ENCODE data around the gene MEGF9. TPM values are rescaled to one million over a fixed set of nuclear protein-coding genes. Genes with fewer than 3 reads are reported as not detected.
A peak's percentile ranks its signal among the peaks of the same experiment; 100 is the strongest.
"Not testable (repeated sequence)": the region's sequence is repeated elsewhere in the genome, so short reads cannot be mapped to it uniquely, and the experiment has no call there.

MEGF9 gene
- total and polyA plus RNA-seq, 8 donors, result 1.7 to 11.0 (median 5.0) TPM

- FAIRE-seq (no peak), DNase-seq (no peak), ATAC-seq (peak in 2 of 4 donors; percentile 26 to 67)
- Histone ChIP-seq H3K36me3 (no peaks in the 10 kb centered on the region), H3K27ac (no peak overlapping the region), H3K4me3 (no peak overlapping the region), H3K4me1 (peaks cover 0 to 7% (median 0%) of the 10 kb centered on the region in 3 donors), H3K27me3 (no peaks in the 10 kb centered on the region), H3K9me3 (no peaks in the 10 kb centered on the region)
- TF ChIP-seq CTCF (IDR thresholded peaks at IDR 0.05), result no peak
- intact Hi-C loops (cut with DNase I), result no loop called here
- WGBS, 2 donors, result 67 to 73% methylated on average over 2 of the region's 2 CpGs
Measured at GRCh38 chr9:120640380-120640779, 73.9 kb downstream of the MEGF9 start.

- Histone ChIP-seq H3K36me3 (no peaks in the 10 kb centered on the region), H3K27me3 (no peaks in the 10 kb centered on the region), H3K9me3 (no peaks in the 10 kb centered on the region), H3K27ac (no peak overlapping the region), H3K4me1 (peaks cover 0 to 7% (median 0%) of the 10 kb centered on the region in 3 donors), H3K4me3 (no peak overlapping the region)
- no peak for DNase-seq
- intact Hi-C loops (cut with DNase I), result no loop called here
- no peak for TF ChIP-seq CTCF (IDR thresholded peaks at IDR 0.05)
- no peak for ATAC-seq
- WGBS, 2 donors, result 87 to 95% methylated on average over 5 of the region's 5 CpGs
- FAIRE-seq, result no peak
Measured at GRCh38 chr9:120637919-120638318, 76.4 kb downstream of the MEGF9 start.

GRCh38 chr9:120636194-120636957 is 77.9 kb downstream of the MEGF9 start:
- FAIRE-seq (no peak), ATAC-seq (no peak)
- H3K9me3 ChIP-seq, result no peaks in the 10 kb centered on the region

GRCh38 chr9:120635011-120635410 is 79.3 kb downstream of the MEGF9 start:
- H3K4me1 ChIP-seq, result peaks cover 0 to 1% (median 0%) of the 10 kb centered on the region in 3 donors
- no peak overlapping the region for H3K27ac ChIP-seq
- ATAC-seq (no peak), DNase-seq (no peak), FAIRE-seq (no peak)
- no peaks in the 10 kb centered on the region for H3K27me3 ChIP-seq
- intact Hi-C loops (cut with DNase I), result no loop called here
- no peaks in the 10 kb centered on the region for H3K9me3 ChIP-seq
- TF ChIP-seq CTCF (IDR thresholded peaks at IDR 0.05), result no peak
- no peak overlapping the region for H3K4me3 ChIP-seq
- 98 to 100% methylated on average over 1 of the region's 1 CpG for WGBS, 2 donors
- no peaks in the 10 kb centered on the region for H3K36me3 ChIP-seq

More at GRCh38 chr9:120636194-120636957, 77.9 kb downstream of the MEGF9 start:
- TF ChIP-seq CTCF (IDR thresholded peaks at IDR 0.05), result no peak
- no peak overlapping the region for H3K27ac ChIP-seq
- 95% methylated on average over 21 to 25 of the region's 25 CpGs for WGBS, 2 donors
- peak in 1 of 6 donors; percentile 27 for DNase-seq
- H3K4me3 ChIP-seq, result no peak overlapping the region
- no peaks in the 10 kb centered on the region for H3K27me3 ChIP-seq
- peaks cover 0 to 7% (median 0%) of the 10 kb centered on the region in 3 donors for H3K4me1 ChIP-seq
- H3K36me3 ChIP-seq, result no peaks in the 10 kb centered on the region
- intact Hi-C loops (cut with DNase I), result no loop called here

- Histone ChIP-seq H3K4me1 (peaks cover 18 to 19% (median 19%) of the 10 kb centered on the region in 3 donors), H3K9me3 (no peaks in the 10 kb centered on the region), H3K36me3 (no peaks in the 10 kb centered on the region), H3K27ac (no peak overlapping the region), H3K4me3 (no peak overlapping the region), H3K27me3 (no peaks in the 10 kb centered on the region)
- no peak for ATAC-seq
- DNase-seq, result no peak
- FAIRE-seq, result no peak
- TF ChIP-seq CTCF (IDR thresholded peaks at IDR 0.05), result no peak
- intact Hi-C loops (cut with DNase I), result no loop called here
Measured at GRCh38 chr9:120630333-120630732, 83.9 kb downstream of the MEGF9 start.

GRCh38 chr9:120628925-120629497 is 85.3 kb downstream of the MEGF9 start:
- DNase-seq (peak in 1 of 6 donors; percentile 32), ATAC-seq (peak; percentile 63 to 72 (median 64))
- not testable (repeated sequence) for FAIRE-seq, H3K9me3 ChIP-seq, H3K27me3 ChIP-seq, H3K36me3 ChIP-seq, H3K4me3 ChIP-seq
- Histone ChIP-seq H3K27ac (peak overlapping the region in 1 of 4 donors; percentile 20), H3K4me1 (peaks cover 18 to 19% (median 19%) of the 10 kb centered on the region in 3 donors)
- 94 to 95% methylated on average over 3 of the region's 3 CpGs for WGBS, 2 donors
- intact Hi-C loops (cut with DNase I), result loop anchor here in 1 of 3 donors (10.0 kb wide), 1 partner anchor 76 kb away; no protein-coding TSS in a partner anchor

Data from pancreas (tissue), 10 donors.